ENCODE measurements around the gene TMEM208. TPM values are rescaled to one million over a fixed set of nuclear protein-coding genes. Genes with fewer than 3 reads are reported as not detected.

Gene TMEM208
- total RNA-seq = 10 to 100 TPM; 21.1 to 50.6 (median 48.5) TPM

DNA sequence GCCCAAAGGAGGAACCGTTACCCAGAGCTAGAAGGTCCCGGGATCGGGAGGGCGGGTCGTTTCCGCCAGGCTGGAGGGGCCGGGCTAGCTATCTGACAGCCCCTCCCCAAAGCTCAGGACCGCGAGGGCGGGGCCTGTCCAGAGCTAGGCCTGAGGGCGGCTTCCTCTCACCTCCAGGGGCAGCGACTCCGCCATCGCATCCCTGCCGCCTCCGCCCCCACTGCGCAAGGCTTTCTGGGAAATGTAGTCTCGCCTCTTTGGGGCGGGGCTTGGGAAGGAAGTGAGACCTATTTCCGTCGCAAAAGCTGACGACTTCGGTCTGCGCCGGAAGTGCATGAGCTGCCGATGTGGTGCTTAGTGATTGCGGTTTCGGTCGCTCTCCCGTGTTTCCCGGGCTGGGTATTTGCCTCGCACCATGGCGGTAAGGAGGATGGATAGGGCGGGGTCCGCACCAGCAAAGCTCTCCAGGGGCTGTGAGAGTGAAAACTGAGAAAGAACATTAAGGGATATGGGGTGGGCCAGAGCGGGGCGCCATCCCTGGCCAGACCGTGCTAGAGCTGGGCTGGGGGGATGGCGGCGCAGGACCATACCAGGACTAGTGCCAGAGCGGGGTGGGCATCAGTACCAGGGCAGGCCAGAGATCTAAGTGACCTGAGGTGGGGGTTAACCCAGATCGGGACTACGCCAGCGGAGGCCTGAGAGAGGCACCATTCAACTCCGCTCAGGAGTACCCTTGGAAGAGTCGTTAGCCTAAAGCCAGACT is at the start of gene TMEM208:
TMEM208 (plus strand) TSS at position 327 of the 763 bp plus-strand sequence; CDS start at position 416, 89 bp downstream.
- H3K9me3 ChIP-seq = no peaks in the 10 kb centered on the region
- DNase-seq = peak; percentile 95 to 98
- H3K27ac ChIP-seq = peak within 1 kb of the TSS; percentile 81 to 91 (median 88)
- peaks cover 35 to 41% (median 39%) of the 10 kb centered on the region in 4 donors for H3K36me3 ChIP-seq
- 0 to 1% methylated on average over 25 to 41 of the region's 46 CpGs for WGBS, 2 donors
- TF ChIP-seq POLR2AphosphoS5 (IDR thresholded peaks at IDR 0.05) = peak; percentile 99
- peak in 2 of 4 donors; percentile 67 to 83 for TF ChIP-seq POLR2A (IDR thresholded peaks at IDR 0.05)
- peak in 5 of 6 experiments; percentile 18 to 57 (median 54) for TF ChIP-seq CTCF (IDR thresholded peaks at IDR 0.05)
- TF ChIP-seq EP300 (IDR thresholded peaks at IDR 0.05) = peak in 1 of 4 donors; percentile 72
- H3K4me1 ChIP-seq = peaks cover 17 to 40% (median 29%) of the 10 kb centered on the region in 4 donors
- ATAC-seq (ENCODE audit: low FRiP score in 2 of 2) = peak; percentile 97 to 98
- peak within 1 kb of the TSS; percentile 78 to 99 (median 90) for H3K4me3 ChIP-seq
- no peaks in the 10 kb centered on the region for H3K27me3 ChIP-seq

- peak overlapping the region in 3 of 4 donors; percentile 35 to 55 (median 52) for H3K4me3 ChIP-seq
- ATAC-seq (ENCODE audit: low FRiP score in 2 of 2) = peak; percentile 61 to 83
- 10 to 22% methylated on average over 13 to 34 of the region's 73 CpGs for WGBS, 2 donors
- TF ChIP-seq CTCF (IDR thresholded peaks at IDR 0.05) (peak in 5 of 6 experiments; percentile 31 to 67 (median 33)), POLR2AphosphoS5 (IDR thresholded peaks at IDR 0.05) (peak; percentile 16 to 44), POLR2A (IDR thresholded peaks at IDR 0.05) (peak in 1 of 4 donors; percentile 66), EP300 (IDR thresholded peaks at IDR 0.05) (no peak)
- peak; percentile 88 to 94 for DNase-seq
- H3K27ac ChIP-seq = peak overlapping the region in 3 of 4 donors; percentile 36 to 68 (median 67)
- H3K27me3 ChIP-seq = no peaks in the 10 kb centered on the region
- H3K36me3 ChIP-seq = peaks cover 0 to 6% (median 1%) of the 10 kb centered on the region in 4 donors
- no peaks in the 10 kb centered on the region for H3K9me3 ChIP-seq
- H3K4me1 ChIP-seq = peaks cover 45 to 51% (median 50%) of the 10 kb centered on the region in 4 donors
These were observed 48.9 kb upstream of the TMEM208 start for GRCh38 chr16:67177743-67178699.

DNA sequence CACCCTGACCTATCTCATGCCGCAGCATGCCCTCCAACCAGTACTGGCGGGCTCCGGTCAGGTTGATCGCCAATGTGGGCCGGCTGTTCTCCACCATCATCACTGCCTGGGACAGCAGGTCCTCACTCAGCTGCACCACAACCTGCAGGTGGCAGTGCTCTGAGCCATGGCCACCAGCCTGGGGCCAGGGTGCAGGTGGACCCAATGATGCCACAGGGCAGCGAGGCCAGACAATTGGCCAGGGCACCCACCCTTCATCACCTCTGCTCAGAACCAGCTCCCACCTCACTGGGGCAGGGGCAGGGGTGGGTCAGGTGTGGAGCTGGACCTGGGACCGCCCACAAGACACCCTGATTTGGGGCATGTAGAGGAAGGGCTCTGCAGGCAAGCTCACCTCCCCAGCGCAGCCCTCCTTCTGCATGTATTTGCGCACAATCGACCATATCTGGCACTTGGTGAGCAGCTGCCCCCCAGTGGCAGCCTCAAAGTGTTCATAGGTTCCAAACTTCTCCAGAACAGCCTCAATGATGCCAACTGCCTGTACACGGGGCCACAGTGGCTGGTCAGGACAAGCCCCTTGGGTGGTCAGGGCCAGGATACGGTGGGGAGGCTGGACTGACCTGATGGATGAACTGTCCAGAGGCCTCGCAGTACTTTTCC is 47.4 kb upstream of the TMEM208 start:
- Histone ChIP-seq H3K36me3 (peaks cover 0 to 6% (median 1%) of the 10 kb centered on the region in 4 donors), H3K27ac (no peak overlapping the region), H3K4me1 (peaks cover 38 to 45% (median 43%) of the 10 kb centered on the region in 4 donors), H3K9me3 (no peaks in the 10 kb centered on the region), H3K4me3 (no peak overlapping the region), H3K27me3 (no peaks in the 10 kb centered on the region)
- WGBS, 2 donors = 90 to 93% methylated on average over 9 to 13 of the region's 13 CpGs
- DNase-seq (no peak), ATAC-seq (ENCODE audit: low FRiP score in 2 of 2) (no peak)
- TF ChIP-seq POLR2A (IDR thresholded peaks at IDR 0.05) = no peak
- no peak for TF ChIP-seq CTCF (IDR thresholded peaks at IDR 0.05)
- TF ChIP-seq POLR2AphosphoS5 (IDR thresholded peaks at IDR 0.05) = no peak
- TF ChIP-seq EP300 (IDR thresholded peaks at IDR 0.05) = no peak

- 95% methylated on average over 16 of the region's 16 CpGs; no CpG with 5 or more reads in 1 of the 2 donors for WGBS, 2 donors
- H3K27ac ChIP-seq = no peak overlapping the region
- H3K4me3 ChIP-seq = no peak overlapping the region
- H3K9me3 ChIP-seq = no peaks in the 10 kb centered on the region
- ATAC-seq (ENCODE audit: low FRiP score in 2 of 2) = no peak
- peaks cover 0 to 6% (median under 1%) of the 10 kb centered on the region in 4 donors for H3K36me3 ChIP-seq
- no peak for TF ChIP-seq EP300 (IDR thresholded peaks at IDR 0.05)
- no peak for TF ChIP-seq POLR2AphosphoS5 (IDR thresholded peaks at IDR 0.05)
- no peak for TF ChIP-seq POLR2A (IDR thresholded peaks at IDR 0.05)
- no peak for TF ChIP-seq CTCF (IDR thresholded peaks at IDR 0.05)
- H3K27me3 ChIP-seq = no peaks in the 10 kb centered on the region
- H3K4me1 ChIP-seq = peaks cover 38 to 45% (median 43%) of the 10 kb centered on the region in 4 donors
- peak in 1 of 2 donors; percentile 77 for DNase-seq
These were observed 46.8 kb upstream of the TMEM208 start for GRCh38 chr16:67180166-67180565.
